ENCODE data around the gene JOSD1. TPM values are rescaled to one million over a fixed set of nuclear protein-coding genes. Genes with fewer than 3 reads are reported as not detected.

JOSD1 gene
- total RNA-seq, 2 donors from 2014 or later = 21.2 to 26.7 TPM

- H3K9ac ChIP-seq (ENCODE audit: extremely low read depth, low read length, poor library complexity, severe bottlenecking) = peak within 1 kb of the TSS; percentile 81
- Mint-ChIP-seq H3K27ac (peak within 1 kb of the TSS; percentile 99), H3K27me3 (ENCODE audit: insufficient read depth) (no peaks in the 10 kb centered on the region), H3K36me3 (ENCODE audit: low read depth) (peaks cover 2% of the 10 kb centered on the region), H3K9me3 (no peaks in the 10 kb centered on the region), H3K4me1 (peaks cover 41% of the 10 kb centered on the region), H3K4me3 (peak within 1 kb of the TSS; percentile 86)
- peaks cover 11% of the 10 kb centered on the region for H3K36me3 ChIP-seq (ENCODE audit: control insufficient read depth, insufficient read depth, low read length)
- H3K9me3 ChIP-seq (ENCODE audit: control insufficient read depth, low read length) = no peaks in the 10 kb centered on the region
- peaks cover 4% of the 10 kb centered on the region for H3K4me1 ChIP-seq (ENCODE audit: control insufficient read depth, insufficient read depth, low read length)
- no peak for TF ChIP-seq CTCF (conservative IDR thresholded peaks at IDR 0.05)
- peak within 1 kb of the TSS; percentile 61 for H3K27ac ChIP-seq (ENCODE audit: low read depth, low read length)
- H3K4me3 ChIP-seq (ENCODE audit: low read length) = peak within 1 kb of the TSS; percentile 82
- no peaks in the 10 kb centered on the region for H3K27me3 ChIP-seq (ENCODE audit: control insufficient read depth, insufficient read depth, low read length, poor library complexity, severe bottlenecking)
- WGBS, 2 experiments (ENCODE audit: insufficient coverage in 1 of 2, insufficient read length in 1 of 2) = 0 to 1% methylated on average over 27 to 55 of the region's 55 CpGs
- peak; percentile 99 for DNase-seq
Observed at GRCh38 chr22:38705235-38706100, 4.7 kb upstream of the JOSD1 start, which contains the start of gene GTPBP1. TSS of gene GTPBP1 (plus strand) at chr22:38705944. CDS start at chr22:38705956, 12 bp downstream.

GRCh38 chr22:38704654-38705234 is 4.0 kb upstream of the JOSD1 start:
- H3K27me3 Mint-ChIP-seq (ENCODE audit: insufficient read depth) = no peaks in the 10 kb centered on the region
- DNase-seq = no peak
- Histone ChIP-seq H3K36me3 (ENCODE audit: control insufficient read depth, insufficient read depth, low read length) (peaks cover 8% of the 10 kb centered on the region), H3K4me1 (ENCODE audit: control insufficient read depth, insufficient read depth, low read length) (peaks cover 4% of the 10 kb centered on the region), H3K4me3 (ENCODE audit: low read length) (peak overlapping the region; percentile 72), H3K27me3 (ENCODE audit: control insufficient read depth, insufficient read depth, low read length, poor library complexity, severe bottlenecking) (no peaks in the 10 kb centered on the region), H3K27ac (ENCODE audit: low read depth, low read length) (peak overlapping the region; percentile 59), H3K9ac (ENCODE audit: extremely low read depth, low read length, poor library complexity, severe bottlenecking) (peak overlapping the region; percentile 51), H3K9me3 (ENCODE audit: control insufficient read depth, low read length) (no peaks in the 10 kb centered on the region)
- H3K36me3 Mint-ChIP-seq (ENCODE audit: low read depth) = peaks cover 2% of the 10 kb centered on the region
- no peak for TF ChIP-seq CTCF (conservative IDR thresholded peaks at IDR 0.05)
- no peaks in the 10 kb centered on the region for H3K9me3 Mint-ChIP-seq
- peak overlapping the region; percentile 86 for H3K4me3 Mint-ChIP-seq
- H3K27ac Mint-ChIP-seq = peak overlapping the region; percentile 99
- peaks cover 38% of the 10 kb centered on the region for H3K4me1 Mint-ChIP-seq
- WGBS, 2 experiments (ENCODE audit: insufficient coverage in 1 of 2, insufficient read length in 1 of 2) = 44 to 45% methylated on average over 5 to 10 of the region's 10 CpGs

DNA sequence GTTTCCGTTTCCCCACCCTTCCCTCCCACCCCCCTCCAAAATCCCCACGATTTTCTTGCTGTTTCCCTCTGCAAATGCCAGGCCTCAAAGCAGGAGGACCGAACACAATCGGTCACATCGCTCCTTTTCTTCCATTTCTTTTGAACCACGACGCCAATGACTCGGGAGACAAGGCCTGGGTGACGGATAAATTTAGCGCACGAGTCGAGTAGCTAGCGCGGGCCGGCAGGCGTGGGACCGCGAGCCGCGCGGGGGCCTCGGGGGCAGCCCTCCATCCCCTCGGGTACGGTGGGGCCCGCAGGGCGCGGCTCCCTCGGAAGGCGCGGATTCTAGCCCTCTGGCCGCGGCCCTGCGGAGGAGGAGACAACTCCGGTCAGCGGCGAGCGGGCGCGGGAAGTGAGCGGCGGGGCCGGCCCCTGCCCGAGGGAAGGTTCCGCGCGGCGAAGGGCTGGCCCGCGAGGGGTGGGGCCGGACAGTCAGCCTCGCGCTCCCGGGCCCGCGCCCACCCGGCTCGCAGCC is 414 bp downstream of the JOSD1 start:
- Histone ChIP-seq H3K36me3 (ENCODE audit: control insufficient read depth, insufficient read depth, low read length) (no peaks in the 10 kb centered on the region), H3K4me1 (ENCODE audit: control insufficient read depth, insufficient read depth, low read length) (peaks cover 5% of the 10 kb centered on the region), H3K9me3 (ENCODE audit: control insufficient read depth, low read length) (no peaks in the 10 kb centered on the region), H3K4me3 (ENCODE audit: low read length) (peak overlapping the region; percentile 86), H3K27ac (ENCODE audit: low read depth, low read length) (peak overlapping the region; percentile 86), H3K9ac (ENCODE audit: extremely low read depth, low read length, poor library complexity, severe bottlenecking) (peak overlapping the region; percentile 87), H3K27me3 (ENCODE audit: control insufficient read depth, insufficient read depth, low read length, poor library complexity, severe bottlenecking) (no peaks in the 10 kb centered on the region)
- WGBS, 2 experiments (ENCODE audit: insufficient coverage in 1 of 2, insufficient read length in 1 of 2) = 0 to 1% methylated on average over 24 to 57 of the region's 57 CpGs
- Mint-ChIP-seq H3K36me3 (ENCODE audit: low read depth) (peaks cover 17% of the 10 kb centered on the region), H3K4me3 (peak overlapping the region; percentile 82), H3K4me1 (peaks cover 46% of the 10 kb centered on the region), H3K27me3 (ENCODE audit: insufficient read depth) (no peaks in the 10 kb centered on the region), H3K9me3 (no peaks in the 10 kb centered on the region), H3K27ac (peak overlapping the region; percentile 95)
- DNase-seq = no peak
- TF ChIP-seq CTCF (conservative IDR thresholded peaks at IDR 0.05) = no peak

All from endodermal cell (in vitro differentiated cells).